Measurements from ENCODE around the gene PUS1.

- TF ChIP-seq EZH2 (IDR thresholded peaks at IDR 0.05; ENCODE audit: insufficient read depth, low read length) (no peak), CTCF (IDR thresholded peaks at IDR 0.05; ENCODE audit: insufficient read depth, low read depth, low read length) (no peak)
Observed at GRCh38 chr12:131938082-131938481, 9.0 kb downstream of the PUS1 start.

Data from astrocyte (in vitro differentiated cells and primary cell).